GM12878 (cell line): Measurements from ENCODE around the gene MRPL38. TPM values are rescaled to one million over a fixed set of nuclear protein-coding genes. Genes with fewer than 3 reads are reported as not detected.

Experiments used
- ATAC-seq: fragments of 200-7000 bp; cut with Tn5 transposase; 3 replicates; pipeline ENCODE4 v1.9.1; 2020; ENCODE audit warnings: mild to moderate bottlenecking, moderate library complexity
- BruUV-seq: library from RNA; stranded (reverse); fragments of 400-500 nt; replicated peaks from 2 replicates; lab custom pipeline; 2021; lab: Mats Ljungman, UMichigan
- CTCF ChIA-PET: fragments of 300-600 bp; sonication (Branson Sonifier 250); formaldehyde crosslinking; extraction: SDS; loops from one replicate; lab custom pipeline; 2021; ENCODE audit warnings: inconsistent platforms; lab: Yijun Ruan, JAX
- POLR2A ChIA-PET: fragments of 350-600 bp; formaldehyde crosslinking; extraction: SDS; loops from one replicate; lab custom pipeline; 2021; ENCODE audit warnings: inconsistent platforms; lab: Charles Lee
- RAD21 ChIA-PET: fragments of 300-600 bp; sonication (Branson Sonifier 250); formaldehyde crosslinking; loops from one replicate; lab custom pipeline; 2023; ENCODE audit warnings: antibody characterized with exemption; ENCODE audit not compliant: unreplicated experiment; lab: Charles Lee
- SMC1A ChIA-PET: fragments of 300-600 bp; sonication (Branson Sonifier 250); formaldehyde crosslinking; loops from one replicate; lab custom pipeline; 2023; ENCODE audit not compliant: unreplicated experiment, uncharacterized antibody; lab: Charles Lee
- DNase-seq: peaks from one replicate; pipeline ENCODE4 v3.0.0-alpha.2; 2011; ENCODE audit warnings: low read depth, low spot score
- FAIRE-seq: peaks from 3 replicates; lab custom pipeline; 2011; peaks lifted over from hg19 to GRCh38; lab: Jason Lieb, UNC
- H2AFZ ChIP-seq: 2 replicates; pipeline ENCODE4 v1.6.0; 2011; ENCODE audit warnings: low read depth, low read length, control low read depth; ENCODE audit not compliant: control insufficient read depth
- H3K27ac ChIP-seq: 2 replicates; pipeline ENCODE4 v1.5.1; 2011; ENCODE audit warnings: control low read depth; ENCODE audit not compliant: control insufficient read depth, insufficient read depth
- H3K27me3 ChIP-seq, 2 experiments: replicated peaks in 1 of 2; 2 replicates each; pipeline versions ENCODE4 v1.6.0 to v1.6.1; 2011; ENCODE audit warnings: low read length in 1 of 2; ENCODE audit not compliant: control insufficient read depth in 2 of 2, insufficient read depth in 2 of 2
- H3K36me3 ChIP-seq, 2 experiments: 2 replicates each; pipeline ENCODE4 v1.5.1; 2011; ENCODE audit warnings: low read length in 1 of 2; ENCODE audit not compliant: control insufficient read depth in 2 of 2, insufficient read depth in 2 of 2
- H3K4me1 ChIP-seq: 2 replicates; pipeline ENCODE4 v1.6.1; 2011; ENCODE audit warnings: mild to moderate bottlenecking, low read length, moderate library complexity, mixed read lengths; ENCODE audit not compliant: control insufficient read depth, insufficient read depth
- H3K4me2 ChIP-seq: 2 replicates; pipeline ENCODE4 v1.6.0; 2011; ENCODE audit warnings: control low read depth; ENCODE audit not compliant: control insufficient read depth, insufficient read depth
- H3K4me3 ChIP-seq: fragments of 200-600 bp; sonication (generic); 2 replicates; pipeline ENCODE4 v1.5.1; 2016
- H3K79me2 ChIP-seq: 2 replicates; pipeline ENCODE4 v1.6.0; 2011; ENCODE audit warnings: low read length; ENCODE audit not compliant: control insufficient read depth, insufficient read depth
- H3K9ac ChIP-seq: 2 replicates; pipeline ENCODE4 v1.8.0; 2011; ENCODE audit warnings: low read length, control low read depth, mixed read lengths; ENCODE audit not compliant: control insufficient read depth, insufficient read depth
- H3K9me3 ChIP-seq: replicated peaks from 3 replicates; pipeline ENCODE4 v1.5.1; 2011; ENCODE audit warnings: mild to moderate bottlenecking, low read length; ENCODE audit not compliant: control insufficient read depth, insufficient read depth
- H4K20me1 ChIP-seq: 2 replicates; pipeline ENCODE4 v1.6.0; 2011; ENCODE audit not compliant: control insufficient read depth, insufficient read depth
- BRCA1 ChIP-seq: IDR thresholded peaks from 2 replicates; pipeline ENCODE4 v1.6.1; 2011; ENCODE audit warnings: low read depth, low read length, improper control_type of control experiment
- HDAC6 ChIP-seq: fragments of 200-600 bp; sonication (generic); IDR thresholded peaks from one replicate; pipeline ENCODE4 v1.8.0; 2017; ENCODE audit warnings: antibody characterized with exemption; ENCODE audit not compliant: unreplicated experiment
- KLF5 ChIP-seq: fragments of 450-650 bp; IDR thresholded peaks from 2 replicates; pipeline ENCODE4 v1.6.1; 2014; ENCODE audit warnings: mild to moderate bottlenecking; ENCODE audit not compliant: partially characterized antibody
- MEF2B ChIP-seq: fragments of 450-650 bp; IDR thresholded peaks from 2 replicates; pipeline ENCODE4 v1.6.1; 2018; ENCODE audit warnings: mild to moderate bottlenecking, moderate library complexity; ENCODE audit not compliant: partially characterized antibody, poor library complexity, severe bottlenecking
- MTA2 ChIP-seq: fragments of 450-650 bp; IDR thresholded peaks from 2 replicates; pipeline ENCODE4 v1.6.1; 2016; ENCODE audit warnings: low read depth, mild to moderate bottlenecking, moderate library complexity
- RB1 ChIP-seq: fragments of 450-650 bp; formaldehyde crosslinking; IDR thresholded peaks from 2 replicates; pipeline ENCODE4 v1.6.1; 2017; ENCODE audit warnings: mild to moderate bottlenecking, borderline replicate concordance
- SMAD5 ChIP-seq: IDR thresholded peaks from 2 replicates; pipeline ENCODE4 v1.6.1; 2016; ENCODE audit warnings: antibody characterized with exemption, low read depth
- TCF7 ChIP-seq: IDR thresholded peaks from 2 replicates; pipeline ENCODE4 v1.6.1; 2014; ENCODE audit warnings: antibody characterized with exemption, borderline replicate concordance
- YY1 ChIP-seq: IDR thresholded peaks from 2 replicates; pipeline ENCODE4 v1.6.1; 2011; ENCODE audit warnings: low read depth, mild to moderate bottlenecking, low read length
- WGBS: methylation state at CpG from one replicate; pipeline ENCODE4 v1.1.6; 2016; ENCODE audit warnings: low lambda C conversion rate; ENCODE audit not compliant: insufficient replicate concordance, insufficient coverage; ENCODE audit errors: missing lambda C conversion rate; 5-methylcytosine and 5-hydroxymethylcytosine counted together
- in situ Hi-C: fragments of 300-500 bp; cut with MboI; formaldehyde crosslinking; loops from 9 replicates; pipeline ENCODE4 v1.14.3; 2018; ENCODE audit warnings: mixed read lengths
- intact Hi-C: fragments of 100-400 bp; cut with micrococcal nuclease; formaldehyde crosslinking; loops from one replicate; pipeline ENCODE4 v1.14.2; 2022; ENCODE audit not compliant: unreplicated experiment
- polyA plus RNA-seq, 11 experiments: library from polyadenylated mRNA; depleted of rRNA in 4 of 11; unstranded in 6 of 11; stranded (reverse) in 5 of 11; fragments of >200 nt; fragmentation: Nextera tagmentation in 4 of 11; fragmentation: Illumina TruSeq in 1 of 11; extraction: Ambion mirVana in 4 of 11; extraction: Trizol in 1 of 11; gene quantifications; 1 replicate in 1 of 11; 2 replicates in 10 of 11; pipeline versions ENCODE4 v1.2.1 to v1.2.3, GENCODE V29; 2011 to 2016; ENCODE audit warnings: inconsistent platforms in 2 of 11, missing spikeins in 2 of 11, low read depth in 1 of 11
- total RNA-seq, 4 experiments: library from RNA; depleted of rRNA in 3 of 4; stranded (reverse); fragments of >200 nt in 3 of 4; fragmentation: Illumina TruSeq in 1 of 4; extraction: Trizol in 1 of 4; gene quantifications; 2 replicates each; pipeline versions ENCODE4 v1.2.1 to v1.2.3, GENCODE V29; 2013 to 2021
- TF ChIP-seq, protein P1 (sequence below): fragments of 450-650 bp; IDR thresholded peaks from 2 replicates; pipeline ENCODE4 v1.6.1; 2017; ENCODE audit warnings: borderline replicate concordance
- TF ChIP-seq, protein P2 (sequence below): IDR thresholded peaks from 2 replicates; pipeline ENCODE4 v1.6.1; 2011; ENCODE audit warnings: low read depth, low read length, improper control_type of control experiment, borderline replicate concordance
- TF ChIP-seq, protein P3 (sequence below): fragments of 450-650 bp; IDR thresholded peaks from 2 replicates; pipeline ENCODE4 v1.6.1; 2014; ENCODE audit warnings: mild to moderate bottlenecking
- TF ChIP-seq, protein P4 (sequence below): IDR thresholded peaks from 2 replicates; pipeline ENCODE4 v1.6.1; 2012; ENCODE audit warnings: improper control_type of control experiment, low read depth, low read length; ENCODE audit not compliant: insufficient replicate concordance

MRPL38 gene
- total and polyA plus RNA-seq, 10 of the 15 experiments (the other 5 are each of a cell fraction or from before 2014, with no cell fraction given): 6.6 to 205 (median 53.1) TPM

DNA sequence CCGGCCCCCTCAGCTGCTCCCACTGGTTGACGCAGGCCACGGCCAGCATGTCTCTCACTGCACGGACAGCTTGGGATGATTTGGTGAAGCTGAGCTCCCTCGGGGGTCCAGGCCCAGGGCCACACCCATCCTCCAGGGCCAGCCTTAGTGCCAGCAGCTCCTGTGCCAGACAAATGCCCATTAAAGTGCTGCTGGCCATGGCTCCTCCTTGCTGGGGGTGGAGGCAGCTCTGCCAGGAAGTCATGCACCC is 28.8 kb downstream of the MRPL38 start (continued):
- TF ChIP-seq, protein P1, sequence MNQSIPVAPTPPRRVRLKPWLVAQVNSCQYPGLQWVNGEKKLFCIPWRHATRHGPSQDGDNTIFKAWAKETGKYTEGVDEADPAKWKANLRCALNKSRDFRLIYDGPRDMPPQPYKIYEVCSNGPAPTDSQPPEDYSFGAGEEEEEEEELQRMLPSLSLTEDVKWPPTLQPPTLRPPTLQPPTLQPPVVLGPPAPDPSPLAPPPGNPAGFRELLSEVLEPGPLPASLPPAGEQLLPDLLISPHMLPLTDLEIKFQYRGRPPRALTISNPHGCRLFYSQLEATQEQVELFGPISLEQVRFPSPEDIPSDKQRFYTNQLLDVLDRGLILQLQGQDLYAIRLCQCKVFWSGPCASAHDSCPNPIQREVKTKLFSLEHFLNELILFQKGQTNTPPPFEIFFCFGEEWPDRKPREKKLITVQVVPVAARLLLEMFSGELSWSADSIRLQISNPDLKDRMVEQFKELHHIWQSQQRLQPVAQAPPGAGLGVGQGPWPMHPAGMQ: no peak
- TF ChIP-seq MEF2B: no peak

DNA sequence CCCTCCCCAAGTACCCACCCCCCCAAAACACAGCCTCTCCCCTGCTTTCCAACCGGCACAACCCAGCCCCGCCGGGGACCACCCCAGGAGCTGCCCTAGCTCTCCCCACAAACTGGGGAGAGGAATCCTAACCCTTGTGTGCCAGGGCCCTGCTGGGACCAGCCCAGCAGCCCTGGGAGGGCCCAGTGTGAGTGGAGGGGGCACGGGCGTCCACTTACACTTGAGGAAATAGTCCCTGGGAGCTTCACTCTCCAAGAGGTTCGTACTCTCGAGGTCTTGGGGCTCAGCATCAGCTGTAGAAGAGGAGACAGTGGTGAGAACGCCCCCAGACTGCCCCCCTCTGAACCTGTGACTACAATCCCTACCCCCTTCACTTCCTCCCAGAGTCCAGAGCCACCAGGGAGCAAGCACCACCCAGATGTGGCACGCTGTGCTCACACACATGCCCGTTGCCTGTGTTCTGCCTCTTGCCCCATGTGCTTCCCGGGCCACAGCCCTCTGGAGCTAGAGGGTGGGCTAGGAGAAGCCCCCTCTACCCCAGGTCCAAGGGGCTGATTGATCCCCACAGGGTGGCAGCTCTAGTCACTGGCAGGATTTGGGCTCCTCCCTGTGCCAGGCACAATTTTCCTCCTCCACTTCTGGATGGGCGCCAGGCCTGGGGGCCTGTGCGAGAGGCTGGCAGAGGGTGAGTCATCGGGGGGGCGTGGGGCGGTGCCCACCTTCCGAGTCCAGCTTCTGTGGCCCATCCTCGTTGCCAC is 29.3 kb downstream of the MRPL38 start:
- peaks cover 25% of the 10 kb centered on the region for H3K4me1 ChIP-seq
- no peak overlapping the region; the same call in 1 of the 2 replicates for H3K4me2 ChIP-seq
- peaks cover 2% of the 10 kb centered on the region in 2 experiments; a peak in 3 of 4 replicates for H3K27me3 ChIP-seq
- ATAC-seq: no peak
- H3K9ac ChIP-seq: no peak overlapping the region; the same call in 1 of the 2 replicates
- SMC1A ChIA-PET: interaction anchor here (0.9 to 1.9 kb wide), 9 partner anchors 10 to 122 kb away, joined by 3 to 8 read pairs (median 6); partner anchors contain the start of genes TRIM65, UNC13D and WBP2
- POLR2A ChIA-PET: interaction anchor here (0.5 to 3.7 kb wide), 11 partner anchors 11 to 477 kb away, joined by 3 to 27 read pairs (median 5); partner anchors contain the start of genes UNC13D and WBP2
- H3K79me2 ChIP-seq: no peaks in the 10 kb centered on the region
- no peak for FAIRE-seq
- no peaks in the 10 kb centered on the region for H3K9me3 ChIP-seq
- WGBS: 50% methylated on average over 15 of the region's 18 CpGs
- H4K20me1 ChIP-seq: no peaks in the 10 kb centered on the region
- H3K27ac ChIP-seq: no peak overlapping the region
- CTCF ChIA-PET: interaction anchor here (0.7 to 7.9 kb wide), 16 partner anchors 7 to 222 kb away, joined by 3 to 81 read pairs (median 4); partner anchors contain the start of genes GALK1, MRPL38 and TRIM65
- DNase-seq: no peak
- no TSS peak for BruUV-seq
- peak overlapping the region; percentile 61 for H2AFZ ChIP-seq
- RAD21 ChIA-PET: interaction anchor here (0.8 to 2.4 kb wide), 7 partner anchors 11 to 111 kb away, joined by 3 to 16 read pairs (median 5); partner anchors contain the start of genes GALK1, TRIM65 and WBP2
- H3K36me3 ChIP-seq: no peaks in the 10 kb centered on the region
- in situ Hi-C loops (no loop called here), intact Hi-C loops (no loop called here)
- H3K4me3 ChIP-seq: no peak overlapping the region
- TF ChIP-seq RB1 (no peak), BRCA1 (no peak), SMAD5 (no peak), KLF5 (no peak), TCF7 (no peak), HDAC6 (no peak), YY1 (no peak), MTA2 (no peak)
- TF ChIP-seq, protein P2, sequence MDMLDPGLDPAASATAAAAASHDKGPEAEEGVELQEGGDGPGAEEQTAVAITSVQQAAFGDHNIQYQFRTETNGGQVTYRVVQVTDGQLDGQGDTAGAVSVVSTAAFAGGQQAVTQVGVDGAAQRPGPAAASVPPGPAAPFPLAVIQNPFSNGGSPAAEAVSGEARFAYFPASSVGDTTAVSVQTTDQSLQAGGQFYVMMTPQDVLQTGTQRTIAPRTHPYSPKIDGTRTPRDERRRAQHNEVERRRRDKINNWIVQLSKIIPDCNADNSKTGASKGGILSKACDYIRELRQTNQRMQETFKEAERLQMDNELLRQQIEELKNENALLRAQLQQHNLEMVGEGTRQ: no peak
- TF ChIP-seq, protein P3, sequence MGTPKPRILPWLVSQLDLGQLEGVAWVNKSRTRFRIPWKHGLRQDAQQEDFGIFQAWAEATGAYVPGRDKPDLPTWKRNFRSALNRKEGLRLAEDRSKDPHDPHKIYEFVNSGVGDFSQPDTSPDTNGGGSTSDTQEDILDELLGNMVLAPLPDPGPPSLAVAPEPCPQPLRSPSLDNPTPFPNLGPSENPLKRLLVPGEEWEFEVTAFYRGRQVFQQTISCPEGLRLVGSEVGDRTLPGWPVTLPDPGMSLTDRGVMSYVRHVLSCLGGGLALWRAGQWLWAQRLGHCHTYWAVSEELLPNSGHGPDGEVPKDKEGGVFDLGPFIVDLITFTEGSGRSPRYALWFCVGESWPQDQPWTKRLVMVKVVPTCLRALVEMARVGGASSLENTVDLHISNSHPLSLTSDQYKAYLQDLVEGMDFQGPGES: no peak
- TF ChIP-seq, protein P4, sequence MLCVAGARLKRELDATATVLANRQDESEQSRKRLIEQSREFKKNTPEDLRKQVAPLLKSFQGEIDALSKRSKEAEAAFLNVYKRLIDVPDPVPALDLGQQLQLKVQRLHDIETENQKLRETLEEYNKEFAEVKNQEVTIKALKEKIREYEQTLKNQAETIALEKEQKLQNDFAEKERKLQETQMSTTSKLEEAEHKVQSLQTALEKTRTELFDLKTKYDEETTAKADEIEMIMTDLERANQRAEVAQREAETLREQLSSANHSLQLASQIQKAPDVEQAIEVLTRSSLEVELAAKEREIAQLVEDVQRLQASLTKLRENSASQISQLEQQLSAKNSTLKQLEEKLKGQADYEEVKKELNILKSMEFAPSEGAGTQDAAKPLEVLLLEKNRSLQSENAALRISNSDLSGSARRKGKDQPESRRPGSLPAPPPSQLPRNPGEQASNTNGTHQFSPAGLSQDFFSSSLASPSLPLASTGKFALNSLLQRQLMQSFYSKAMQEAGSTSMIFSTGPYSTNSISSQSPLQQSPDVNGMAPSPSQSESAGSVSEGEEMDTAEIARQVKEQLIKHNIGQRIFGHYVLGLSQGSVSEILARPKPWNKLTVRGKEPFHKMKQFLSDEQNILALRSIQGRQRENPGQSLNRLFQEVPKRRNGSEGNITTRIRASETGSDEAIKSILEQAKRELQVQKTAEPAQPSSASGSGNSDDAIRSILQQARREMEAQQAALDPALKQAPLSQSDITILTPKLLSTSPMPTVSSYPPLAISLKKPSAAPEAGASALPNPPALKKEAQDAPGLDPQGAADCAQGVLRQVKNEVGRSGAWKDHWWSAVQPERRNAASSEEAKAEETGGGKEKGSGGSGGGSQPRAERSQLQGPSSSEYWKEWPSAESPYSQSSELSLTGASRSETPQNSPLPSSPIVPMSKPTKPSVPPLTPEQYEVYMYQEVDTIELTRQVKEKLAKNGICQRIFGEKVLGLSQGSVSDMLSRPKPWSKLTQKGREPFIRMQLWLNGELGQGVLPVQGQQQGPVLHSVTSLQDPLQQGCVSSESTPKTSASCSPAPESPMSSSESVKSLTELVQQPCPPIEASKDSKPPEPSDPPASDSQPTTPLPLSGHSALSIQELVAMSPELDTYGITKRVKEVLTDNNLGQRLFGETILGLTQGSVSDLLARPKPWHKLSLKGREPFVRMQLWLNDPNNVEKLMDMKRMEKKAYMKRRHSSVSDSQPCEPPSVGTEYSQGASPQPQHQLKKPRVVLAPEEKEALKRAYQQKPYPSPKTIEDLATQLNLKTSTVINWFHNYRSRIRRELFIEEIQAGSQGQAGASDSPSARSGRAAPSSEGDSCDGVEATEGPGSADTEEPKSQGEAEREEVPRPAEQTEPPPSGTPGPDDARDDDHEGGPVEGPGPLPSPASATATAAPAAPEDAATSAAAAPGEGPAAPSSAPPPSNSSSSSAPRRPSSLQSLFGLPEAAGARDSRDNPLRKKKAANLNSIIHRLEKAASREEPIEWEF: no peak
